H1 (cell line): ENCODE results near the gene ATF7. TPM values are rescaled to one million over a fixed set of nuclear protein-coding genes. Genes with fewer than 3 reads are reported as not detected.

Experiments used
- CTCF ChIA-PET: fragments of 300-600 bp; sonication (Branson Sonifier 250); formaldehyde crosslinking; loops from one replicate; lab custom pipeline; 2021; ENCODE audit not compliant: partially characterized antibody; lab: Charles Lee
- POLR2A ChIA-PET: fragments of 300-600 bp; sonication (Branson Sonifier 250); formaldehyde crosslinking; loops from one replicate; lab custom pipeline; 2021; ENCODE audit warnings: inconsistent platforms; ENCODE audit not compliant: partially characterized antibody; lab: Charles Lee
- DNase-seq, 2 experiments: peaks; one replicate each; pipeline versions ENCODE4 v3.0.0 to v3.0.0-alpha.2; 2010 to 2022; ENCODE audit warnings: low spot score in 2 of 2, low read depth in 1 of 2, mixed read lengths in 1 of 2
- FAIRE-seq: peaks from 2 replicates; lab custom pipeline; 2011; peaks lifted over from hg19 to GRCh38; lab: Jason Lieb, UNC
- H2AFZ ChIP-seq: 2 replicates; pipeline ENCODE4 v1.8.1; 2012; ENCODE audit warnings: low read length, inconsistent platforms
- H2AK5ac ChIP-seq: 2 replicates; pipeline ENCODE4 v1.6.1; 2013; ENCODE audit warnings: low read depth, low read length
- H2BK120ac ChIP-seq: replicated peaks from 2 replicates; pipeline ENCODE3; 2013; ENCODE audit warnings: low read depth, low read length, inconsistent platforms
- H2BK12ac ChIP-seq: 2 replicates; pipeline ENCODE4 v1.6.1; 2013; ENCODE audit warnings: low read depth, low read length
- H2BK15ac ChIP-seq: 2 replicates; pipeline ENCODE4 v1.6.1; 2013; ENCODE audit warnings: low read length
- H2BK20ac ChIP-seq: 2 replicates; pipeline ENCODE4 v1.6.1; 2013; ENCODE audit warnings: low read length
- H2BK5ac ChIP-seq: 2 replicates; pipeline ENCODE4 v1.6.1; 2013; ENCODE audit warnings: low read depth, low read length
- H3K14ac ChIP-seq: 2 replicates; pipeline ENCODE4 v1.6.1; 2013; ENCODE audit warnings: inconsistent platforms; ENCODE audit not compliant: insufficient read length
- H3K18ac ChIP-seq: 2 replicates; pipeline ENCODE4 v1.6.1; 2013; ENCODE audit warnings: low read length; ENCODE audit errors: extremely low read depth
- H3K23ac ChIP-seq: 2 replicates; pipeline ENCODE4 v1.6.1; 2013; ENCODE audit warnings: inconsistent platforms; ENCODE audit not compliant: insufficient read length
- H3K23me2 ChIP-seq: 2 replicates; pipeline ENCODE4 v1.6.1; 2013; ENCODE audit warnings: low read depth, low read length
- H3K27ac ChIP-seq: 2 replicates; pipeline ENCODE4 v1.6.1; 2011; ENCODE audit warnings: low read depth, low read length, inconsistent platforms
- H3K27me3 ChIP-seq, 4 experiments: replicated peaks in 1 of 4; 1 replicate in 1 of 4; 2 replicates in 3 of 4; pipeline versions ENCODE4 v1.6.1 to v1.8.1; 2011 to 2013; ENCODE audit warnings: low read length in 3 of 4, mild to moderate bottlenecking in 3 of 4, inconsistent platforms in 2 of 4, mixed read lengths in 2 of 4, moderate library complexity in 1 of 4; ENCODE audit not compliant: control insufficient read depth in 3 of 4, insufficient read depth in 3 of 4; ENCODE audit errors: extremely low read depth in 1 of 4
- H3K36me3 ChIP-seq, 4 experiments: 2 replicates each; pipeline versions ENCODE4 v1.6.1 to v1.8.1; 2011 to 2013; ENCODE audit warnings: mild to moderate bottlenecking in 4 of 4, low read length in 3 of 4, moderate library complexity in 2 of 4, control low read depth in 1 of 4, inconsistent platforms in 1 of 4; ENCODE audit not compliant: insufficient read depth in 4 of 4, control insufficient read depth in 2 of 4
- H3K4ac ChIP-seq: replicated peaks from 2 replicates; pipeline ENCODE3; 2013; ENCODE audit warnings: low read length, low read depth, mixed read lengths, inconsistent platforms; ENCODE audit not compliant: insufficient read length
- H3K4me1 ChIP-seq, 4 experiments: replicated peaks in 1 of 4; 1 replicate in 1 of 4; 2 replicates in 3 of 4; pipeline versions ENCODE4 v1.6.1 to v1.8.1; 2011 to 2013; ENCODE audit warnings: low read length in 3 of 4, inconsistent platforms in 2 of 4, mixed read lengths in 1 of 4; ENCODE audit not compliant: insufficient read depth in 4 of 4, control insufficient read depth in 3 of 4
- H3K4me2 ChIP-seq, 2 experiments: 2 replicates each; pipeline versions ENCODE4 v1.6.1 to v1.8.1; 2011 to 2013; ENCODE audit warnings: low read depth in 2 of 2, low read length in 2 of 2, control low read depth in 1 of 2, inconsistent platforms in 1 of 2, mild to moderate bottlenecking in 1 of 2; ENCODE audit not compliant: insufficient read depth in 1 of 2
- H3K4me3 ChIP-seq, 4 experiments: fragments of 200-600, 300-600 bp in 1 of 4; sonication (generic), shearing (Covaris generic), sonication (Bioruptor Twin) in 1 of 4; 2 replicates each; pipeline versions ENCODE4 v1.5.1 to v1.8.1; 2011 to 2016; ENCODE audit warnings: low read length in 4 of 4, low read depth in 3 of 4, control low read depth in 2 of 4, inconsistent platforms in 2 of 4, mild to moderate bottlenecking in 2 of 4, mixed read lengths in 1 of 4, moderate library complexity in 1 of 4; ENCODE audit not compliant: insufficient read depth in 2 of 4; ENCODE audit errors: extremely low read depth in 1 of 4
- H3K56ac ChIP-seq: replicated peaks from 2 replicates; pipeline ENCODE3; 2013; ENCODE audit warnings: low read depth, mild to moderate bottlenecking, mixed read lengths, low read length, inconsistent platforms; ENCODE audit not compliant: insufficient read length
- H3K79me1 ChIP-seq: 2 replicates; pipeline ENCODE4 v1.6.1; 2013; ENCODE audit warnings: low read depth, low read length, control low read depth
- H3K79me2 ChIP-seq, 2 experiments: 2 replicates each; pipeline versions ENCODE4 v1.6.1 to v1.8.1; 2012 to 2013; ENCODE audit warnings: low read length in 2 of 2, mild to moderate bottlenecking in 2 of 2, inconsistent platforms in 1 of 2; ENCODE audit not compliant: insufficient read depth in 2 of 2, control insufficient read depth in 1 of 2
- H3K9ac ChIP-seq, 4 experiments: replicated peaks in 1 of 4; 1 replicate in 1 of 4; 2 replicates in 3 of 4; pipeline versions ENCODE4 v1.6.1 to v1.8.1; 2011 to 2013; ENCODE audit warnings: low read depth in 3 of 4, low read length in 3 of 4, control low read depth in 2 of 4, mild to moderate bottlenecking in 2 of 4, moderate library complexity in 2 of 4, inconsistent platforms in 1 of 4; ENCODE audit errors: extremely low read depth in 1 of 4
- H3K9me3 ChIP-seq, 2 experiments: 2 replicates each; pipeline versions ENCODE4 v1.6.1 to v1.8.1; 2012 to 2013; ENCODE audit warnings: mild to moderate bottlenecking in 2 of 2, moderate library complexity in 2 of 2, control low read depth in 1 of 2, inconsistent platforms in 1 of 2, low read depth in 1 of 2, low read length in 1 of 2, mixed read lengths in 1 of 2; ENCODE audit not compliant: insufficient read depth in 2 of 2
- H4K20me1 ChIP-seq, 2 experiments: replicated peaks in 1 of 2; 2 replicates each; pipeline versions ENCODE3 to v1.8.1; 2011 to 2013; ENCODE audit warnings: inconsistent platforms in 2 of 2, low read length in 2 of 2, mild to moderate bottlenecking in 1 of 2; ENCODE audit not compliant: insufficient read depth in 2 of 2, control insufficient read depth in 1 of 2
- H4K5ac ChIP-seq: 2 replicates; pipeline ENCODE4 v1.6.1; 2013; ENCODE audit warnings: low read length, low read depth, mixed read lengths, inconsistent platforms; ENCODE audit not compliant: insufficient read length
- H4K8ac ChIP-seq: 2 replicates; pipeline ENCODE4 v1.8.0; 2013; ENCODE audit warnings: mild to moderate bottlenecking, moderate library complexity, low read length, inconsistent platforms; ENCODE audit not compliant: insufficient read depth; ENCODE audit errors: extremely low read depth
- H4K91ac ChIP-seq: replicated peaks from 2 replicates; pipeline ENCODE3; 2013; ENCODE audit warnings: low read length, mixed read lengths, inconsistent platforms; ENCODE audit not compliant: insufficient read length
- CTCF ChIP-seq, 3 experiments: IDR thresholded peaks; 1 replicate in 2 of 3; 2 replicates in 1 of 3; pipeline versions ENCODE4 v1.5.1 to v1.6.1; 2011; ENCODE audit warnings: low read length in 3 of 3, mild to moderate bottlenecking in 3 of 3, inconsistent platforms in 2 of 3, low read depth in 1 of 3, moderate library complexity in 1 of 3; ENCODE audit not compliant: insufficient read depth in 1 of 3; ENCODE audit errors: control extremely low read depth in 1 of 3
- E2F6 ChIP-seq: IDR thresholded peaks from 2 replicates; pipeline ENCODE4 v1.6.1; 2012; ENCODE audit warnings: inconsistent platforms
- HDAC2 ChIP-seq, 2 experiments: fragments of 300-600 bp in 1 of 2; sonication (generic) in 1 of 2; IDR thresholded peaks; 2 replicates each; pipeline ENCODE4 v1.6.1; 2011 to 2012; ENCODE audit warnings: low read depth in 2 of 2, low read length in 2 of 2, mild to moderate bottlenecking in 2 of 2, moderate library complexity in 2 of 2, borderline replicate concordance in 1 of 2, inconsistent platforms in 1 of 2
- WGBS, 2 experiments: shearing (Covaris generic) in 1 of 2; methylation state at CpG; one replicate each; pipeline versions ENCODE4 v1.1.6 to v1.1.7; 2013 to 2015; ENCODE audit warnings: low lambda C conversion rate in 2 of 2, mixed read lengths in 2 of 2, inconsistent platforms in 1 of 2, low coverage in 1 of 2, missing lambda C conversion rate in 1 of 2; ENCODE audit not compliant: insufficient replicate concordance in 2 of 2, insufficient coverage in 1 of 2, insufficient read length in 1 of 2; ENCODE audit errors: extremely low coverage in 1 of 2, missing lambda C conversion rate in 1 of 2; 5-methylcytosine and 5-hydroxymethylcytosine counted together
- polyA plus RNA-seq, 7 experiments: library from polyadenylated mRNA; depleted of rRNA in 3 of 7; stranded (reverse) in 5 of 7; unstranded in 2 of 7; fragments of >200 nt in 5 of 7; fragments of 200-250 nt in 2 of 7; gene quantifications; 1 replicate in 5 of 7; 2 replicates in 1 of 7; 4 replicates in 1 of 7; pipeline versions ENCODE4 v1.2.1 to v1.2.3, GENCODE V29; 2011 to 2013; ENCODE audit warnings: missing spikeins in 2 of 7, mixed read lengths in 2 of 7
- total RNA-seq: library from RNA; stranded (reverse); fragmentation: NEBNext Ultra II Directional; extraction: Animal tissue kit (Norgen Biotek cat#: 25700); gene quantifications from 2 replicates; pipeline ENCODE4 v1.2.1, GENCODE V29; 2021

Gene ATF7
- total and polyA plus RNA-seq, 2 of the 8 experiments (the other 6 are each of a cell fraction or from before 2014, with no cell fraction given), result 10.1 to 16.6 TPM

DNA sequence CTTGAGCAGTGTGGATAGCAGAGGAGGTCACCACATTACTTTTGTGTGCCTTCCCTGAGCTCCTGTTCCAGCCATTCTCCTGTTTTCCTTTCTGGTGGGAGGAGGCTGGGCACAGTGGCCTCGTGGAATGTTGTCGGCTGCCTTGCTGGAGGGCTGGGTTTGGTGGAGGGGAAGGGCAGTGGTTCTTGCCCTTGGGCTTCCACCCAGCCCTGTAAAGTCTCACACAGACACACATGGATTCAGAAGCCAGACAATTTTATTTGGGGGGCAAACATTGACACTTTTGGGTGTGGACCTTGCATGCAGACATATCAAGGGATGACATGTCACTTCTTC lies 119.8 kb downstream of the ATF7 start:
- Histone ChIP-seq H2BK12ac (no peak overlapping the region), H3K79me2 (peaks cover 0 to 12% of the 10 kb centered on the region in 2 experiments; a peak in 2 of 4 replicates), H4K20me1 (peaks cover 0 to 4% of the 10 kb centered on the region in 2 experiments), H2AK5ac (no peak overlapping the region), H3K9me3 (no peaks in the 10 kb centered on the region), H2BK120ac (no peak overlapping the region), H3K9ac (no peak overlapping the region), H3K4me3 (no peak overlapping the region), H3K56ac (no peak overlapping the region), H2BK15ac (no peak overlapping the region), H3K4me2 (no peak overlapping the region), H4K91ac (no peak overlapping the region), H2BK20ac (no peak overlapping the region), H3K23ac (no peak overlapping the region), H3K4ac (no peak overlapping the region), H3K18ac (no peak overlapping the region), H4K8ac (no peak overlapping the region), H3K23me2 (peaks cover 5% of the 10 kb centered on the region), H3K4me1 (peaks cover 0 to 9% (median 7%) of the 10 kb centered on the region in 4 experiments; a peak in 6 of 7 replicates), H3K14ac (no peak overlapping the region), H3K79me1 (peaks cover 8% of the 10 kb centered on the region), H3K27ac (no peak overlapping the region), H2BK5ac (no peak overlapping the region), H2AFZ (no peak overlapping the region), H3K27me3 (no peaks in the 10 kb centered on the region), H3K36me3 (peaks cover 9 to 23% (median 14%) of the 10 kb centered on the region in 4 experiments; a peak in 7 of 8 replicates), H4K5ac (no peak overlapping the region)
- ChIA-PET CTCF (interaction anchor here (1.2 to 3.9 kb wide), 4 partner anchors 13 to 185 kb away, joined by 3 to 10 read pairs (median 6); partner anchors contain the start of gene AAAS), POLR2A (interaction anchor here (2.0 to 67.0 kb wide), 2 partner anchors 9 to 38 kb away, joined by 10 to 3397 read pairs; partner anchors contain the start of genes PCBP2 and PRR13)
- FAIRE-seq, result no peak
- no peak for DNase-seq
- 96% methylated on average over 2 of the region's 2 CpGs; no CpG with 5 or more reads in 1 of the 2 experiments for WGBS, 2 experiments
- TF ChIP-seq E2F6 (no peak), HDAC2 (IDR thresholded peaks at IDR 0.05; ENCODE audit: borderline replicate concordance in 1 of 2, low read depth in 2 of 2, low read length in 2 of 2) (no peak), CTCF (IDR thresholded peaks at IDR 0.05; ENCODE audit: control extremely low read depth in 1 of 3, insufficient read depth in 1 of 3, low read depth in 1 of 3, low read length in 3 of 3) (no peak)
